Breast epithelium (tissue), 4 donors: ENCODE results near the gene APOBR. TPM values are rescaled to one million over a fixed set of nuclear protein-coding genes. Genes with fewer than 3 reads are reported as not detected.
"Not testable (repeated sequence)": the region's sequence is repeated elsewhere in the genome, so short reads cannot be mapped to it uniquely, and the experiment has no call there.

ENCODE experiments used
- DNase-seq, 2 donors: peaks; one replicate each; pipeline ENCODE4 v3.0.0-alpha.2; 2019; ENCODE audit warnings: low spot score in 2 of 2
- H3K27ac ChIP-seq, 2 donors: fragments of 200-600 bp; sonication (generic) in 1 of 2; one replicate each; pipeline ENCODE4 v1.5.1; 2016 to 2019; ENCODE audit warnings: mild to moderate bottlenecking in 1 of 2
- H3K27me3 ChIP-seq, 2 donors: fragments of 200-600 bp; sonication (generic) in 1 of 2; one replicate each; pipeline versions ENCODE4 v1.5.1 to v1.6.0; 2017 to 2019; ENCODE audit warnings: control low read depth in 1 of 2, mild to moderate bottlenecking in 1 of 2
- H3K36me3 ChIP-seq: fragments of 200-600 bp; one replicate; pipeline ENCODE4 v1.5.1; 2019
- H3K4me1 ChIP-seq, 2 donors: fragments of 200-600 bp; sonication (generic); one replicate each; pipeline ENCODE4 v1.5.1; 2016 to 2019; ENCODE audit warnings: control low read depth in 1 of 2
- H3K4me3 ChIP-seq, 3 donors: fragments of 200-600 bp; sonication (generic); 1 replicate in 2 of 3; 2 replicates in 1 of 3; pipeline ENCODE4 v1.5.1; 2016 to 2019; ENCODE audit warnings: mild to moderate bottlenecking in 3 of 3, moderate library complexity in 2 of 3
- H3K9me3 ChIP-seq, 2 donors: fragments of 200-600 bp; sonication (generic) in 1 of 2; one replicate each; pipeline ENCODE4 v1.5.1; 2016 to 2019; ENCODE audit warnings: control low read depth in 1 of 2
- CTCF ChIP-seq, 3 donors: fragments of 450-650 bp; IDR thresholded peaks; one replicate each; pipeline ENCODE4 v1.5.1; 2016 to 2017; ENCODE audit warnings: antibody characterized with exemption in 3 of 3, mild to moderate bottlenecking in 3 of 3, moderate library complexity in 3 of 3
- POLR2A ChIP-seq: fragments of 450-650 bp; IDR thresholded peaks from one replicate; pipeline ENCODE4 v1.6.1; 2016; ENCODE audit warnings: antibody characterized with exemption, mild to moderate bottlenecking, moderate library complexity
- POLR2AphosphoS5 ChIP-seq, 3 donors: sonication (generic); formaldehyde crosslinking; IDR thresholded peaks; one replicate each; pipeline ENCODE4 v1.6.1; 2017; ENCODE audit warnings: antibody characterized with exemption in 3 of 3
- intact Hi-C: fragments of 100-400 bp; cut with DNase I; formaldehyde crosslinking; loops from one replicate; pipeline ENCODE4 v1.15.1; 2023; ENCODE audit warnings: low total_unique reads
- total RNA-seq, 3 donors: library from RNA; depleted of rRNA; stranded (reverse); fragments of >200 nt; gene quantifications; one replicate each; pipeline ENCODE4 v1.1.0, GENCODE V29; 2016

The APOBR gene, protein sequence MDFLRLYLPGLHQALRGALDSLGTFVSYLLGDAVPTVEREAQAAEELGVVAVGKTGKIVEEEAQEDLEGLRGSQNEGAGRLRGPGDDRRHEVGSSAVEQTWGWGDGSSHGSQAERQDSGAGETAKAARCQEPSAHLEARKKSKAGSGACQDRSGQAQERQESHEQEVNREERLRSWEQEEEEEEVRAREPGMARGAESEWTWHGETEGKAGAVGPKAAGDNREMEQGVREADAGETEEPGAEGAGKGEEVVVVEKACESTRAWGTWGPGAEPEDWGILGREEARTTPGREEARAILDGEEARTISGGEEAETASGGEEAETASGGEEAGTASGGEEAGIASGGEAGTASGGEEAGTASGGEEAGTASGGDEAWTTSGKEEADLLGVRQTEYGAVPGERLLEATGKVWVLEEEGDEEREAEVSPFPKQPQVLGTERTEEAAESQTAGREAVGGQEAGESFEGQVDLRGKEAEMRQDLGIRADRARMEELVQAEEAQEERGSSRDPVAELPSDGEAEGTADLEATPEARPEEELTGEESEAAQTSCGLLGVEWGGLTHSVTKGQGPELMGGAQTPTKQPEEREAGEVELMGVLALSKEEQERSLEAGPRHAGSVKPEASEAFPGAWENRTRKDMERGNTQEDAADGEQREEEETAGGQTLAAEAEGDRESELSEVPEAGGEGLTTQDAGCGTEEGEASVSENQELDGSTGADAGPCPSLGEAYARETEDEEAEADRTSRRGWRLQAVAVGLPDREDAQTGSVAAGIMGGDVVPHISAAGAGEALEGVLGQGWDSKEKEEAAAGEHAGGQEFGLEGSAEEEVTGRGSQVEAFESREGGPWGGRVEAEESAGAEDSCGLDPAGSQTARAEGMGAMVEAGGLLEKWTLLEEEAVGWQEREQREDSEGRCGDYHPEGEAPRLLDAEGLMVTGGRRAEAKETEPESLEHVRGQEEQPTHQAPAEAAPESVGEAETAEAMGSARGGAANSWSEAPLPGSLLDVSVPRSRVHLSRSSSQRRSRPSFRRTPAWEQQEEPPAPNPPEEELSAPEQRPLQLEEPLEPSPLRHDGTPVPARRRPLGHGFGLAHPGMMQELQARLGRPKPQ
- 1 to 10 TPM in 2 of 3 donors, under 1 TPM in 1; 0.66 to 3.1 (median 2.9) TPM for total RNA-seq

- Histone ChIP-seq H3K9me3 (no peaks in the 10 kb centered on the region), H3K4me1 (no peaks in the 10 kb centered on the region), H3K4me3 (peak within 1 kb of the TSS; percentile 14 to 25 (median 22)), H3K27me3 (no peaks in the 10 kb centered on the region), H3K27ac (peak within 1 kb of the TSS; percentile 33 to 43), H3K36me3 (no peaks in the 10 kb centered on the region)
- TF ChIP-seq POLR2AphosphoS5 (IDR thresholded peaks at IDR 0.05) = no peak
- TF ChIP-seq POLR2A = no peak
- peak in 1 of 2 donors; percentile 30 for DNase-seq
- intact Hi-C loops = loop anchor here (10.0 kb wide), 1 partner anchor 51 kb away; no protein-coding TSS in a partner anchor
Measured at GRCh38 chr16:28494121-28494851, at the start of gene APOBR. APOBR (plus strand) TSS chr16:28494643; CDS start chr16:28494682, 39 bp downstream.

- intact Hi-C loops, DNase-seq, H3K9me3 ChIP-seq, H3K4me3 ChIP-seq, H3K4me1 ChIP-seq, H3K27me3 ChIP-seq, H3K36me3 ChIP-seq, H3K27ac ChIP-seq: not testable (repeated sequence)
Measured at GRCh38 chr16:28446388-28446787, 48.1 kb upstream of the APOBR start.

DNA sequence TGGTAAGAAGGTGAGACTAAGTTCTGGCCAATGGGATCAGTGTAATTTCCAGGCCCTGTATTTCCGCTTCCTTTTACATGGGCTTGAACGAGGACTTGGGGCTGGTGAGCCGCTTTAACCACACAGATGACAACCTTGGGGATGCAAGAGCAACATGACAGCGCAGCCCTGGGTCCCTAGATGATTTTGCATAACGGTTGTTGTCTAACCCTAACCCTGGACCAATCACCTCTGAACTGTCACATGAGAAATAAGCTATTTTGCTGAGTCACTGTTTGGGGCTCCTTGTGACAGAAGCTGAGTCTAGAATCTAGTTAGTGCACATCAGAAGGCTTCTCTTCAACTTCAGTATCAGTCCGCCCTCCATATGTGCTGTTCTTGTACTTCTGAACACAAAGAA is 47.4 kb upstream of the APOBR start:
- H3K36me3 ChIP-seq, H3K4me3 ChIP-seq, H3K27me3 ChIP-seq, DNase-seq, H3K27ac ChIP-seq, H3K9me3 ChIP-seq, H3K4me1 ChIP-seq, intact Hi-C loops: not testable (repeated sequence)

DNA sequence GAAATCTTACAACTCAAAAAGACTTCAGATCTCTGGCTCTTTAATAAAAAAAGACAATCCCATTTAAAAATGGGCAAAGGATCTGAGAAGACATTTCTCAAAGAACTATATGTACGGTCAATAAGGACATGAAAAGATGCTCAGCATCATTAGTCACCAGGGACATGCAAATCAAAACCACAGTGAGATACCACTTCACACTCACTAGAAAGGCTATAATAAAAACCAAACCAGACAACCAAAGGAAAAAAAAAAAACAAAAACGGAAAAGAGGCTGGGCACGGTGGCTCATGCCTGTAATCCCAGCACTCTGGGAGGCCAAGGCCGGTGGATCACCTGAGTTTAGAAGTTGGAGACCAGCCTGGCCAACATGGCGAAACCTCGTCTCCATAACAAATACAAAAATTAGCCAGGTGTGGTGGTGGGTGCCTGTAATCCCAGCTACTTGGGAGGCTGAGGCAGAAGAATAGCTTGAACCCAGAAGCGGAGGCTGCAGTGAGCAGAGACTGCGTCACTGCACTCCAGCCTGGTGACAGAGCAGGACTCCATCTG is 20.7 kb upstream of the APOBR start:
- no peaks in the 10 kb centered on the region for H3K36me3 ChIP-seq
- no peak for DNase-seq
- H3K27me3 ChIP-seq = no peaks in the 10 kb centered on the region
- no peak overlapping the region for H3K4me3 ChIP-seq
- H3K9me3 ChIP-seq = no peaks in the 10 kb centered on the region
- intact Hi-C loops = no loop called here
- H3K27ac ChIP-seq = no peak overlapping the region
- H3K4me1 ChIP-seq = no peaks in the 10 kb centered on the region
- TF ChIP-seq POLR2A = no peak
- no peak for TF ChIP-seq POLR2AphosphoS5 (IDR thresholded peaks at IDR 0.05)
- no peak for TF ChIP-seq CTCF (IDR thresholded peaks at IDR 0.05)

DNA sequence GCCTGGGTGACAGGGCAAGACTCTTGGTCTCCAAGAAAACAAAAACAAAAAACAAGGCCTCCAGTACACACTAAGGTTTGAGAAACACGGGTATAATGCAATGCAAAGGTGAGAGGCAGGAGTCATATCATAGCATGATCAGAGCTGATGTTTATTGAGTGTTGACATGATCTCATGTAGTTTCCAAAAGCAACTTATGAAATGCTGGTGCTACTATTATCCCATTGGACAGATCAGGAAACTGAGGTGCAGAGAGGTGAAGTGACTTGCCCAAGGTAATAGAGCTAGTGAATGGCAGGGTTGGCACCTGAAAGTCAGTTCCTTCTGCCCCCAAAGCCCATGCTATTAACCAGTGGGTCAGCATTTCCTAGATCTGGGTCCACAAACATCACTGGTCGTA is 19.2 kb upstream of the APOBR start:
- Histone ChIP-seq H3K9me3 (no peaks in the 10 kb centered on the region), H3K4me3 (no peak overlapping the region), H3K4me1 (no peaks in the 10 kb centered on the region), H3K27me3 (no peaks in the 10 kb centered on the region), H3K27ac (no peak overlapping the region), H3K36me3 (no peaks in the 10 kb centered on the region)
- TF ChIP-seq POLR2AphosphoS5 (IDR thresholded peaks at IDR 0.05) (no peak), CTCF (IDR thresholded peaks at IDR 0.05) (no peak), POLR2A (no peak)
- intact Hi-C loops = no loop called here
- DNase-seq = no peak
